Ascending aorta (tissue), 2 donors: ENCODE measurements around the gene USP36. TPM values are rescaled to one million over a fixed set of nuclear protein-coding genes. Genes with fewer than 3 reads are reported as not detected.

Experiments used
- DNase-seq, 2 donors: peaks; one replicate each; pipeline ENCODE4 v3.0.0-alpha.2; 2019; ENCODE audit warnings: low spot score in 2 of 2
- H3K27ac ChIP-seq, 2 donors: fragments of 200-600 bp; sonication (generic); one replicate each; pipeline ENCODE4 v1.5.1; 2016 to 2017; ENCODE audit warnings: mild to moderate bottlenecking in 1 of 2
- H3K27me3 ChIP-seq: fragments of 200-600 bp; sonication (generic); one replicate; pipeline ENCODE4 v1.5.1; 2017
- H3K36me3 ChIP-seq, 2 donors: fragments of 200-600 bp; sonication (generic); one replicate each; pipeline ENCODE4 v1.5.1; 2016
- H3K4me1 ChIP-seq, 2 donors: fragments of 200-600 bp; sonication (generic); one replicate each; pipeline ENCODE4 v1.5.1; 2016 to 2017; ENCODE audit warnings: mild to moderate bottlenecking in 1 of 2
- H3K4me3 ChIP-seq, 2 donors: fragments of 200-600 bp; sonication (generic); one replicate each; pipeline ENCODE4 v1.5.1; 2016 to 2017; ENCODE audit warnings: mild to moderate bottlenecking in 1 of 2
- H3K9me3 ChIP-seq, 2 donors: fragments of 200-600 bp; sonication (generic); one replicate each; pipeline ENCODE4 v1.5.1; 2016
- CTCF ChIP-seq, 3 experiments: fragments of 200-600 bp in 2 of 3; fragments of 450-650 bp in 1 of 3; sonication (generic) in 2 of 3; IDR thresholded peaks; one replicate each; pipeline ENCODE4 v1.5.1; 2016 to 2019; ENCODE audit warnings: antibody characterized with exemption in 3 of 3, mild to moderate bottlenecking in 1 of 3, moderate library complexity in 1 of 3
- intact Hi-C: fragments of 100-400 bp; cut with DNase I; formaldehyde crosslinking; loops from one replicate; pipeline ENCODE4 v1.15.1; 2023
- total RNA-seq: library from RNA; depleted of rRNA; stranded (reverse); fragments of >200 nt; gene quantifications from one replicate; pipeline ENCODE4 v1.1.0, GENCODE V29; 2016

The USP36 gene
- total RNA-seq, 1 donor from 2014 or later = 111 TPM

GRCh38 chr17:78839762-78840529 is 668 bp downstream of the USP36 start:
- peak overlapping the region; percentile 87 to 92 for H3K4me3 ChIP-seq
- H3K4me1 ChIP-seq = peaks cover 0 to 11% of the 10 kb centered on the region in 2 donors
- DNase-seq = peak in 1 of 2 donors; percentile 72
- H3K27ac ChIP-seq = peak overlapping the region; percentile 99
- no peaks in the 10 kb centered on the region for H3K9me3 ChIP-seq
- H3K36me3 ChIP-seq = peaks cover 24 to 30% of the 10 kb centered on the region in 2 donors
- no peak for TF ChIP-seq CTCF (IDR thresholded peaks at IDR 0.05)
- intact Hi-C loops = loop anchor here (1.0 to 2.0 kb wide), 4 partner anchors 43 to 131 kb away; partner anchors contain the start of gene TIMP2
- H3K27me3 ChIP-seq = no peaks in the 10 kb centered on the region

GRCh38 chr17:78839235-78839761 is 1.3 kb downstream of the USP36 start:
- TF ChIP-seq CTCF (IDR thresholded peaks at IDR 0.05) = no peak
- intact Hi-C loops = no loop called here
- H3K27ac ChIP-seq = peak overlapping the region; percentile 99

DNA sequence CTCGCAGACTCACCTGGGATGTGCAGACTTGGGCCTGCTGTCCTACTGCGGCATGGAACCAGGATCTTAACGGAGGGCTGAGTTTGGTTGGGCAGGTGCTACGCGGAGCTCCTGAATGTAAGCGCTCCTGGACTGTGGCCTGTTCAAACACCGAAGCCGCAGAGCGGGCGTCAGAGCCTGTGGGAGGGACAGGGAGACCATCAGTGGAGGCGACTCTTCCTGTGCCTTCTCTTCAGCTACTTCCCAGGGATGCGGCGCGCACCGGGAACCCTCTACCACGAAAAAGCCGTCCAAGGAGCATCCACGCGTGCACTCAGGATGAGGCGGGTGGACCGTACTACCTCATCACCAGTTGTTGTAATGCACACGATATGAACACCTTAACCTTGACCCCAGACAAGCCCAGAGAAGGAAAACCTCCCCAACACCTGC is 2.0 kb downstream of the USP36 start:
- Histone ChIP-seq H3K27ac (no peak overlapping the region), H3K4me1 (peaks cover 0 to 11% of the 10 kb centered on the region in 2 donors), H3K36me3 (peaks cover 37 to 43% of the 10 kb centered on the region in 2 donors), H3K27me3 (no peaks in the 10 kb centered on the region), H3K9me3 (no peaks in the 10 kb centered on the region), H3K4me3 (peak overlapping the region in 1 of 2 donors; percentile 92)
- intact Hi-C loops = no loop called here
- no peak for TF ChIP-seq CTCF (IDR thresholded peaks at IDR 0.05)
- no peak for DNase-seq

More at GRCh38 chr17:78839235-78839761, 1.3 kb downstream of the USP36 start:
- Histone ChIP-seq H3K27me3 (no peaks in the 10 kb centered on the region), H3K4me3 (peak overlapping the region; percentile 87 to 92), H3K9me3 (no peaks in the 10 kb centered on the region), H3K36me3 (peaks cover 30 to 36% of the 10 kb centered on the region in 2 donors), H3K4me1 (peaks cover 0 to 11% of the 10 kb centered on the region in 2 donors)
- DNase-seq = no peak

GRCh38 chr17:78836420-78837021 is 4.1 kb downstream of the USP36 start:
- Histone ChIP-seq H3K4me1 (peaks cover 0 to 9% of the 10 kb centered on the region in 2 donors), H3K9me3 (no peaks in the 10 kb centered on the region), H3K27ac (no peak overlapping the region), H3K27me3 (no peaks in the 10 kb centered on the region), H3K4me3 (no peak overlapping the region), H3K36me3 (peaks cover 58 to 64% of the 10 kb centered on the region in 2 donors)
- DNase-seq = no peak
- intact Hi-C loops = no loop called here
- no peak for TF ChIP-seq CTCF (IDR thresholded peaks at IDR 0.05)

DNA sequence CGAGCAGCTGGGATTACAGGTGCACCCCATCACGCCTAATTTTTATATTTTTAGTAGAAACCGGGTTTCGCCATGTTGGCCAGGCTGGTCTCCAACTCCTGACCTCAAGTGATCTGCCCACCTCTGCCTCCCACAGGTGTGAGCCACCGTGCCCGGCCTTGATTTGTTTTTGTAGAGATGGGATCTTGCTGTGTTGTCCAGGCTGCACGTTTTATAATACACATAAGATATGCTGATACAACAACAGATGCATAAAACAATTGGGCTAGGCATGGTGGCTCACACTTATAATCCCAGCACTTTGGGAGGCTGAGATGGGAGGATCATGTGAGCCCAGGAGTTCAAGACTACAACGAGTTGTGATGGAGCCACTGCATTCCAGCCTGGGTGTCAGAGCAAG is 6.0 kb downstream of the USP36 start:
- H3K4me1 ChIP-seq = peaks cover 0 to 7% of the 10 kb centered on the region in 2 donors
- TF ChIP-seq CTCF (IDR thresholded peaks at IDR 0.05) = no peak
- H3K4me3 ChIP-seq = no peak overlapping the region
- DNase-seq = no peak
- H3K36me3 ChIP-seq = peaks cover 74 to 79% of the 10 kb centered on the region in 2 donors
- intact Hi-C loops = no loop called here
- H3K9me3 ChIP-seq = no peaks in the 10 kb centered on the region
- no peak overlapping the region for H3K27ac ChIP-seq
- no peaks in the 10 kb centered on the region for H3K27me3 ChIP-seq
